Measurements from ENCODE around the gene SLC34A3. TPM values are rescaled to one million over a fixed set of nuclear protein-coding genes. Genes with fewer than 3 reads are reported as not detected.

The SLC34A3 gene
- total and polyA plus RNA-seq, 2 donors (not counting 3 experiments of a cell fraction or from before 2014, with no cell fraction given) = not detected

GRCh38 chr9:137198902-137199283 is 31.8 kb upstream of the SLC34A3 start:
- ChIA-PET CTCF (interaction anchor here (1.2 to 1.7 kb wide), 4 partner anchors 10 to 38 kb away, joined by 5 to 8 read pairs (median 6); partner anchors contain the start of genes ANAPC2, RNF224 and SSNA1), POLR2A (interaction anchor here (0.6 kb wide), 1 partner anchor 10 kb away, joined by 3 read pairs; no protein-coding TSS in a partner anchor)
- Histone ChIP-seq H3K9ac (replicated peaks; ENCODE audit: extremely low read depth, insufficient read depth, low read length) (no peak overlapping the region), H3K27me3 (ENCODE audit: control insufficient read depth in 2 of 2, insufficient read depth in 2 of 2, low read length in 2 of 2) (no peaks in the 10 kb centered on the region), H3K9me1 (replicated peaks; ENCODE audit: control insufficient read depth, extremely low read depth, insufficient read depth, low read length) (no peaks in the 10 kb centered on the region), H3K4me3 (replicated peaks in 1 of 3; ENCODE audit: insufficient read depth in 1 of 3, low read depth in 1 of 3, low read length in 3 of 3) (no peak overlapping the region), H3K27ac (ENCODE audit: insufficient read depth, low read depth, low read length) (no peak overlapping the region), H2AFZ (ENCODE audit: low read depth, low read length) (no peak overlapping the region), H3K9me3 (replicated peaks; ENCODE audit: control insufficient read depth, insufficient read depth, low read length) (no peaks in the 10 kb centered on the region), H3K79me2 (ENCODE audit: control insufficient read depth, insufficient read depth, low read length) (peaks cover 6% of the 10 kb centered on the region), H3K4me1 (ENCODE audit: control insufficient read depth, extremely low read depth, insufficient read depth, low read length) (peaks cover 9% of the 10 kb centered on the region), H4K20me1 (replicated peaks; ENCODE audit: control insufficient read depth, extremely low read depth, insufficient read depth, low read length) (no peaks in the 10 kb centered on the region), H3K4me2 (ENCODE audit: insufficient read depth, low read length) (no peak overlapping the region), H3K36me3 (ENCODE audit: control insufficient read depth in 2 of 2, extremely low read depth in 1 of 2, insufficient read depth in 2 of 2, low read length in 2 of 2) (no peaks in the 10 kb centered on the region)
- dilution Hi-C loops (cut with MboI; ENCODE audit: extremely low pct_ligation_motif_present, low sequenced_read_pairs) = no loop called here
- no TSS peak for BruUV-seq (replicated peaks)
- TF ChIP-seq POLR2A (IDR thresholded peaks at IDR 0.05; ENCODE audit: low read depth, low read length) (no peak), MAX (IDR thresholded peaks at IDR 0.05; ENCODE audit: insufficient read depth, insufficient read length) (no peak), FOS (IDR thresholded peaks at IDR 0.05; ENCODE audit: borderline replicate concordance, insufficient read depth, low read length) (no peak), JUN (IDR thresholded peaks at IDR 0.05; ENCODE audit: borderline replicate concordance, insufficient read depth, insufficient read length, low read depth) (no peak), POLR2AphosphoS5 (IDR thresholded peaks at IDR 0.05; ENCODE audit: insufficient read depth, low read depth, low read length) (no peak), EZH2 (IDR thresholded peaks at IDR 0.05; ENCODE audit: borderline replicate concordance, low read depth, low read length, severe bottlenecking) (no peak), GATA2 (IDR thresholded peaks at IDR 0.05; ENCODE audit: insufficient read depth, insufficient read length, low read depth, low read length) (no peak), MYC (IDR thresholded peaks at IDR 0.05; ENCODE audit: low read depth, low read length) (no peak)
- TF ChIP-seq, protein P1, sequence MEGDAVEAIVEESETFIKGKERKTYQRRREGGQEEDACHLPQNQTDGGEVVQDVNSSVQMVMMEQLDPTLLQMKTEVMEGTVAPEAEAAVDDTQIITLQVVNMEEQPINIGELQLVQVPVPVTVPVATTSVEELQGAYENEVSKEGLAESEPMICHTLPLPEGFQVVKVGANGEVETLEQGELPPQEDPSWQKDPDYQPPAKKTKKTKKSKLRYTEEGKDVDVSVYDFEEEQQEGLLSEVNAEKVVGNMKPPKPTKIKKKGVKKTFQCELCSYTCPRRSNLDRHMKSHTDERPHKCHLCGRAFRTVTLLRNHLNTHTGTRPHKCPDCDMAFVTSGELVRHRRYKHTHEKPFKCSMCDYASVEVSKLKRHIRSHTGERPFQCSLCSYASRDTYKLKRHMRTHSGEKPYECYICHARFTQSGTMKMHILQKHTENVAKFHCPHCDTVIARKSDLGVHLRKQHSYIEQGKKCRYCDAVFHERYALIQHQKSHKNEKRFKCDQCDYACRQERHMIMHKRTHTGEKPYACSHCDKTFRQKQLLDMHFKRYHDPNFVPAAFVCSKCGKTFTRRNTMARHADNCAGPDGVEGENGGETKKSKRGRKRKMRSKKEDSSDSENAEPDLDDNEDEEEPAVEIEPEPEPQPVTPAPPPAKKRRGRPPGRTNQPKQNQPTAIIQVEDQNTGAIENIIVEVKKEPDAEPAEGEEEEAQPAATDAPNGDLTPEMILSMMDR (IDR thresholded peaks at IDR 0.05; ENCODE audit: extremely low read depth in 1 of 2, insufficient read depth in 1 of 2, low read depth in 1 of 2, low read length in 2 of 2) = no peak
- FAIRE-seq (no peak), DNase-seq (ENCODE audit: low read depth, low spot score) (no peak)
- intact Hi-C loops (cut with micrococcal nuclease) = no loop called here
